Stimulated activated CD8-positive, alpha-beta memory T cell treated with anti-CD3 and anti-CD28 coated beads, Interleukin-15, amount 100 ng/mL, for 48 hours (primary cell): Measurements from ENCODE around the gene IDUA.
"Not testable (repeated sequence)": the region's sequence is repeated elsewhere in the genome, so short reads cannot be mapped to it uniquely, and the experiment has no call there.

Experiments used
- DNase-seq, 2 donors: peaks; one replicate each; pipeline ENCODE4 v3.0.0-alpha.2; 2020; ENCODE audit warnings: low read depth in 2 of 2

IDUA gene

GRCh38 chr4:987624-988513, 1.0 kb downstream of the IDUA start:
- no peak for DNase-seq

- no peak for DNase-seq
Observed at GRCh38 chr4:988726-989721, 2.2 kb downstream of the IDUA start.

GRCh38 chr4:989722-990471, 3.1 kb downstream of the IDUA start:
- DNase-seq, result no peak

GRCh38 chr4:990746-991367, 4.0 kb downstream of the IDUA start:
- DNase-seq, result no peak

- no peak for DNase-seq
Observed at GRCh38 chr4:991451-992296, 4.8 kb downstream of the IDUA start.

GRCh38 chr4:992297-993110, 5.7 kb downstream of the IDUA start:
- DNase-seq, result no peak

- DNase-seq, result no peak
Observed at GRCh38 chr4:993111-994029, 6.5 kb downstream of the IDUA start, which contains the start of gene SLC26A1. TSS of gene SLC26A1 (minus strand) at chr4:993404. CDS start at chr4:991703, 1,701 bp downstream.

- no peak for DNase-seq
Observed at GRCh38 chr4:995311-996026, 8.6 kb downstream of the IDUA start.

GRCh38 chr4:996030-996996, 9.5 kb downstream of the IDUA start:
- no peak for DNase-seq

- no peak for DNase-seq
Observed at GRCh38 chr4:996997-997374, 10.1 kb downstream of the IDUA start.

GRCh38 chr4:997375-998071, 10.7 kb downstream of the IDUA start:
- DNase-seq, result no peak

- DNase-seq, result no peak
Observed at GRCh38 chr4:998096-998691, 11.3 kb downstream of the IDUA start.

- not testable (repeated sequence) for DNase-seq
Observed at GRCh38 chr4:999240-999863, 12.5 kb downstream of the IDUA start.

- no peak for DNase-seq
Observed at GRCh38 chr4:999882-1000425, 13.1 kb downstream of the IDUA start.
